GM12873 (cell line): ENCODE results near the gene ACVR1.

Experiments used
- TF ChIP-seq, protein P1 (sequence below): IDR thresholded peaks from 2 replicates; pipeline ENCODE4 v1.5.1; 2012; ENCODE audit warnings: low read depth, mild to moderate bottlenecking, moderate library complexity, low read length, control low read depth; ENCODE audit not compliant: insufficient read depth; ENCODE audit errors: missing control alignments

Gene ACVR1

DNA sequence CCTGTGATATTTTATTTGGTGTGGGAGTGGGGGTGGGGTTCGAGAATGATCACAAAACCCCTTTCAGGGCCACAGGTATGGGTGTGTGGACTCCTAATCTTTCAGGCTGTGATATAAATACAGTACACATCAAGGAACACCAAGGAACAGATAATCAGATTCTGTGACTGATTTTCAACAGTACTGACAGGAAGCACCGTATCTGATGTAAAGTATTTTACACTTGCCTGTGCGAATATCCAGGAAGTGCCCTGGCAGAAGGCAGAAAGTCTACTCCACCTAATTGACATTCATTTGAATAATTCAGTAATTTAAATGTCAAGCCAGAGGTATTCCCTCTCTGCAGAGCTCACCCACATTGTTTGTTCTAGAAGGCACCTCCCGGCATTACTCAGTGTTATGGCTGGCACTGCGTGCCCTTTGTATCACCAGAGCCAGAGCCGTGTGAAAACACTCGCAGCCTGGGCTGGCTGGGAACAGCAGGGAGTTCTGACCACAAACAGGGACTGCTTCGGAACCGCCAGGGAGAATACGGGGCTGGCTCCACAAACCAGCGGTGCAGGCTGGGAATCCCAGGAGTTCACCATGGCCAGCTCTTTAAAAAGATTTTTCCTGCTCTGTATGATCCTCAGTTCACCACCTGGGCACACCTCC, 91.8 kb downstream of the ACVR1 start:
- TF ChIP-seq, protein P1, sequence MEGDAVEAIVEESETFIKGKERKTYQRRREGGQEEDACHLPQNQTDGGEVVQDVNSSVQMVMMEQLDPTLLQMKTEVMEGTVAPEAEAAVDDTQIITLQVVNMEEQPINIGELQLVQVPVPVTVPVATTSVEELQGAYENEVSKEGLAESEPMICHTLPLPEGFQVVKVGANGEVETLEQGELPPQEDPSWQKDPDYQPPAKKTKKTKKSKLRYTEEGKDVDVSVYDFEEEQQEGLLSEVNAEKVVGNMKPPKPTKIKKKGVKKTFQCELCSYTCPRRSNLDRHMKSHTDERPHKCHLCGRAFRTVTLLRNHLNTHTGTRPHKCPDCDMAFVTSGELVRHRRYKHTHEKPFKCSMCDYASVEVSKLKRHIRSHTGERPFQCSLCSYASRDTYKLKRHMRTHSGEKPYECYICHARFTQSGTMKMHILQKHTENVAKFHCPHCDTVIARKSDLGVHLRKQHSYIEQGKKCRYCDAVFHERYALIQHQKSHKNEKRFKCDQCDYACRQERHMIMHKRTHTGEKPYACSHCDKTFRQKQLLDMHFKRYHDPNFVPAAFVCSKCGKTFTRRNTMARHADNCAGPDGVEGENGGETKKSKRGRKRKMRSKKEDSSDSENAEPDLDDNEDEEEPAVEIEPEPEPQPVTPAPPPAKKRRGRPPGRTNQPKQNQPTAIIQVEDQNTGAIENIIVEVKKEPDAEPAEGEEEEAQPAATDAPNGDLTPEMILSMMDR, result no peak

DNA sequence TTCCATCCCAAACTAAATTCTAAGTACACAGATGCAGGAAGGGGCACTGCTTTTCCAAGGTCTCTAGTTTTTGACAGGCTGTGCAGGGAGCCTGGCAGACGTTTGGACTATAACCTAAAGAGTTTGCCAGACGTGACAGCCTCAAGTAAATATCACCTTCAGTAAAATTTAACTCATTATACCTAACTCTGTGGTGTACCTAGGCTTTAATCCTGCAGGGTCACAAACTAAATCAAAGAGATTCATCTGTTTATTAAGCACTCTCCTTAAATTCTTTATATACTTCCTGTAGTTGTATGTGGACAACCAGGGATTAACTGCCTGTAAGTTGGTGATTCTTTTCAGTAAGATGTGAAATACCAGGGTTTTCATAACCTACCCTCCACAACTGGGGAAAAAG, 92.9 kb downstream of the ACVR1 start:
- TF ChIP-seq, protein P1, result no peak

DNA sequence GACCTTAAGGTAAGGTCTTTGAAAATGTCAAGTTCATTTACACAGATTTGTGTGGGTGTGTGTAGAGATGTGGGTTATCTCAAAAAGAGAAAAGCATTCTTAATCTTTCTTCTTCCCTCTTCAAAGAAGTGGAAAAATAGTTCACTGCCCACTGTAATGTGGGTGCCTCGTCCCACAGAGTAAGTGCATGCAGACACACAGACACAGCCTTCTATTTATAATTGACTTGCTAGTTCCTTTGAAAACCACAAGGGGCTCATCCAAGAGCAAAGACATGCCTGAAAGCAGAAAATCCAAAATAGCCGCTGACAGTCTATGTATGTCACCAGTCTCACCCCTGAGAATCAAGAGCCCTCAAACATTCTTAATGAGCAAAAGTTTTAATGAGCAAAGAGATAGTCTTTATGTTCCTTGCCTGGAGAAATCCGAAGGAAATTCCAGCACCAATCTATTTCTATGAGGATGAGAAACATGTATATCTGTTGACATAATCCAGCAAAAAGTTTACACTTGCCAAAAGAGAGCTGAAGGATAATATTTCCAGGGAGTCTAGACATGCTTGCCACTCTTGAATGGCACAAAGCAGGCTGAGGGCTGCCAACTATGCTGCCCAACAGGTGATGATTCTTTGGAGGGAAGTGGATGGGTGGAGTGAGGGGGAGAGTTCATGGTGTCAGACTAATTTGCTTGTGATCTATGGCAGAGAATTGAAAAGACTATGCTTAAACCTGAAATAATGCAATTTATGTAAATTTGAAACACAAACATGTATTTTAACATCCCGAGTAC, 93.9 kb downstream of the ACVR1 start:
- TF ChIP-seq, protein P1, result no peak

DNA sequence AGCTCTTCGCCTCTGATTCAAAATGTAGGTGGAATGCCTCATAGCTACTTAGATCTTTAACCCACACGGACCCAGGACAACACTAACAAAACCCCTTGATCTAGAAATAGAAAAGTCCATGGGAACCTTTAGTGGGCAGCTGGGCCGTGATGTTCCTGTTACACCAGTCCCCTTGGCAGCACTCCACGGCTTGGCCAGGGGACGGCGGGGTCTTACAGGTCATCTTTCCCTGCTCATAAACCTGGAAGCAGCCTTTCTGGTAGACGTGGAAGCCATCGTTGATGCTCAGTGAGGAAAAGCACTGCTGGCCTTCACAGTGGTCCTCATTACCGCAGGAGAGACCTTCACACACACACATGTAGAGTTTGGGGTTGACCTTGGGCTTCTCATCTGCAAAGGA, 95.9 kb downstream of the ACVR1 start:
- TF ChIP-seq, protein P1, result no peak

DNA sequence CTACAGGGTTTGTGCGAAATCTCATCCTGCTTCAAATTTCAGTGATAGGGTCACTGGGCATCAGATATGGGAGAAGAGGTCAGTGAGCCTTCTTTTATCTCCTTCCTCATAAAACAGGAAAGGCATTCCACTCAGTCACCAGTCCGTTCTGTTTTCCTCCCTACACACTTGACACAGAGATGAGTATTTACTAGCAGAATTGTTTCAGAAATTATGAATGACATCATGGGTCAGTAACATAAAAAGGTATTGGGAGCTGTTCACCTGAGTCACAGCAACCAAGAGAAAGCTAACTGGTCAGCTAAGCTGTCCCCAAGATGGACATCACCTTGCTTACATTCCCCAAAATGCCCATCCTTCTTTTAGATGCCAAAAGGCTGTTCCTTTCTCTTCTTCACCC, 96.3 kb downstream of the ACVR1 start:
- TF ChIP-seq, protein P1, result no peak

DNA sequence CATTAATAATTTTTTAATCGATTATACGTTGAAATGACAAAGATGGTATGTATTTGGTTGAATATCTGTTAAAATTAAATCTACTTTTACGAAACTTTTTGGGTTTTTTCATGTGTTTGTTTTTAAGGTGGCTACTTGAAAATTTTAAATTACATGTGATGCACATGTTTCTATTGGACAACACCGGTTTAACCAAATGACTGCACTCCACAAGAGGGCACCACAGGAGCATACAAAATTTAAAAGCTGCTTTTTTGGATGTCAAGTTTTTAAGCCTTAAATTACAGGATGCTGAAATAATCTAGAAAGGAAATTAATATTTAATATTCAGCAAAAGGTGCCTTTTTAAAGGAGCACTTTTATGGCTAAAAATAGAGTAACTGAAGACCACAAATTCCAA, 98.7 kb downstream of the ACVR1 start:
- TF ChIP-seq, protein P1, result peak; percentile 37

DNA sequence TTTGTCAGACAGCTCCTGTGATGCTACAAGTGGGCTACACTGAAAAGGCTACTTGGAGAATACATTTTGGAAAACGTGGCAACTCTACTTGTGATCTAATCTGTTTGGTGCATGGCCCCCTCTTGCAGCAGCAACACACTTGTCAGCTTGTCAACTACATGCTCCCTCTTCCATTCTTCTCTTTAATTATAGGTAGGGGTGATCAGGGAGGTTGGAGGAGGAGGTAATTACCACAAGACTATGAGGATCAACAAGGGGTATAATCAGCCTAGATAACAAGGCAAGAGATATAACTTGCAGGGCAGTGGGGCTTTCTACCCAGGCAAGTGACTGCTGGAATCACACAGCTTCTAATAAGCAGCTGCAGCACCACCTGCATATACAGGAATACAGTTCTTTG, 104.9 kb downstream of the ACVR1 start:
- TF ChIP-seq, protein P1, result no peak
